ENCODE data around the gene ABLIM3.

The ABLIM3 gene

GRCh38 chr5:149188383-149188782, 47.1 kb downstream of the ABLIM3 start:
- DNase-seq (ENCODE audit: low read depth, low spot score), result no peak

GRCh38 chr5:149195337-149195887, 54.1 kb downstream of the ABLIM3 start:
- no peak for DNase-seq (ENCODE audit: low read depth, low spot score)

GRCh38 chr5:149195962-149196361, 54.7 kb downstream of the ABLIM3 start:
- no peak for DNase-seq (ENCODE audit: low read depth, low spot score)

GRCh38 chr5:149198148-149198547, 56.9 kb downstream of the ABLIM3 start:
- DNase-seq (ENCODE audit: low read depth, low spot score), result no peak

GRCh38 chr5:149200355-149200754, 59.1 kb downstream of the ABLIM3 start:
- no peak for DNase-seq (ENCODE audit: low read depth, low spot score)

GRCh38 chr5:149201121-149201637, 59.9 kb downstream of the ABLIM3 start:
- DNase-seq (ENCODE audit: low read depth, low spot score), result no peak

GRCh38 chr5:149202910-149203451, 61.7 kb downstream of the ABLIM3 start:
- DNase-seq (ENCODE audit: low read depth, low spot score), result no peak

GRCh38 chr5:149203921-149204441, 62.7 kb downstream of the ABLIM3 start:
- no peak for DNase-seq (ENCODE audit: low read depth, low spot score)

- DNase-seq (ENCODE audit: low read depth, low spot score), result no peak
Measured at GRCh38 chr5:149205625-149206523, 64.6 kb downstream of the ABLIM3 start.

- DNase-seq (ENCODE audit: low read depth, low spot score), result no peak
Measured at GRCh38 chr5:149206524-149207141, 65.3 kb downstream of the ABLIM3 start.

- no peak for DNase-seq (ENCODE audit: low read depth, low spot score)
Measured at GRCh38 chr5:149207831-149208230, 66.5 kb downstream of the ABLIM3 start.

- no peak for DNase-seq (ENCODE audit: low read depth, low spot score)
Measured at GRCh38 chr5:149210225-149210624, 68.9 kb downstream of the ABLIM3 start.

- DNase-seq (ENCODE audit: low read depth, low spot score), result no peak
Measured at GRCh38 chr5:149210968-149211490, 69.7 kb downstream of the ABLIM3 start.

GRCh38 chr5:149211566-149211965, 70.3 kb downstream of the ABLIM3 start:
- no peak for DNase-seq (ENCODE audit: low read depth, low spot score)

- no peak for DNase-seq (ENCODE audit: low read depth, low spot score)
Measured at GRCh38 chr5:149212198-149212951, 71.1 kb downstream of the ABLIM3 start.

- no peak for DNase-seq (ENCODE audit: low read depth, low spot score)
Measured at GRCh38 chr5:149213264-149213880, 72.1 kb downstream of the ABLIM3 start.

GRCh38 chr5:149215478-149216090, 74.3 kb downstream of the ABLIM3 start:
- no peak for DNase-seq (ENCODE audit: low read depth, low spot score)

- DNase-seq (ENCODE audit: low read depth, low spot score), result no peak
Measured at GRCh38 chr5:149216496-149216895, 75.2 kb downstream of the ABLIM3 start.

- DNase-seq (ENCODE audit: low read depth, low spot score), result no peak
Measured at GRCh38 chr5:149217096-149217802, 76.0 kb downstream of the ABLIM3 start.

GRCh38 chr5:149217803-149218155, 76.5 kb downstream of the ABLIM3 start:
- DNase-seq (ENCODE audit: low read depth, low spot score), result no peak
